ENCODE data around the gene ITGA2. TPM values are rescaled to one million over a fixed set of nuclear protein-coding genes. Genes with fewer than 3 reads are reported as not detected.

ITGA2 gene
- total and polyA plus RNA-seq, 2 of the 8 experiments (the other 6 are each of a cell fraction or from before 2014, with no cell fraction given), result 1.4 to 7.7 TPM

- TF ChIP-seq JUN (IDR thresholded peaks at IDR 0.05; ENCODE audit: low read depth, low read length), result no peak
These were observed 30.2 kb downstream of the ITGA2 start (continued) for GRCh38 chr5:53019320-53019719.

All from H1 (cell line).